ENCODE results near the gene SNRNP48.

DNA sequence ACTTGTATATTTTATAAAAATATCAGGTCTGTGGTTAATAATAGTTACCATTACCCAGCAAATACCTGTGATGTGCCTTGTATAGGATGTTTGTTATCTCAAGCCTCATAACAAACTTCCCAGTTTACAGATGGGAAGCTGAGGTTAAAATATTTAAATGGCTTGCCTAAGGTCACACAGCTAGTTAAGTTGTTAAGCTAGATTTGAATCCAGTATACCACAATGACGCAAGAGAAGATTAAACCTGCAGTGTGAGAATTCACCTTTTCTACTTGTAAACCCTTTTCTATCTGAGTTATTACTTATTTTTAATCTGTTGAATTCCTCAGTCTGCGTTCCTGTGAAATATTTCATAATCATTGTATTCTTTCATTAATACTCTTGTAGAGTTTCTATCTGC, 43.6 kb upstream of the SNRNP48 start:
- TF ChIP-seq, protein P1, sequence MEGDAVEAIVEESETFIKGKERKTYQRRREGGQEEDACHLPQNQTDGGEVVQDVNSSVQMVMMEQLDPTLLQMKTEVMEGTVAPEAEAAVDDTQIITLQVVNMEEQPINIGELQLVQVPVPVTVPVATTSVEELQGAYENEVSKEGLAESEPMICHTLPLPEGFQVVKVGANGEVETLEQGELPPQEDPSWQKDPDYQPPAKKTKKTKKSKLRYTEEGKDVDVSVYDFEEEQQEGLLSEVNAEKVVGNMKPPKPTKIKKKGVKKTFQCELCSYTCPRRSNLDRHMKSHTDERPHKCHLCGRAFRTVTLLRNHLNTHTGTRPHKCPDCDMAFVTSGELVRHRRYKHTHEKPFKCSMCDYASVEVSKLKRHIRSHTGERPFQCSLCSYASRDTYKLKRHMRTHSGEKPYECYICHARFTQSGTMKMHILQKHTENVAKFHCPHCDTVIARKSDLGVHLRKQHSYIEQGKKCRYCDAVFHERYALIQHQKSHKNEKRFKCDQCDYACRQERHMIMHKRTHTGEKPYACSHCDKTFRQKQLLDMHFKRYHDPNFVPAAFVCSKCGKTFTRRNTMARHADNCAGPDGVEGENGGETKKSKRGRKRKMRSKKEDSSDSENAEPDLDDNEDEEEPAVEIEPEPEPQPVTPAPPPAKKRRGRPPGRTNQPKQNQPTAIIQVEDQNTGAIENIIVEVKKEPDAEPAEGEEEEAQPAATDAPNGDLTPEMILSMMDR (IDR thresholded peaks at IDR 0.05; ENCODE audit: insufficient read depth, low read depth, low read length): no peak
- no peak for TF ChIP-seq EZH2 (IDR thresholded peaks at IDR 0.05; ENCODE audit: insufficient read depth, low read length)
